Activated CD4-positive, alpha-beta T cell treated with anti-CD3 and anti-CD28 coated beads, Interleukin-2, Interleukin-6, amounts not matched to agents 100 ng/mL and 50 ng/mL, durations not matched to agents 16 hours and 8 hours (primary cell): ENCODE results near the gene CYP2R1.
A peak's percentile ranks its signal among the peaks of the same experiment; 100 is the strongest.

Experiments used
- DNase-seq: peaks from one replicate; pipeline ENCODE4 v3.0.0-alpha.2; 2020

CYP2R1 gene, protein sequence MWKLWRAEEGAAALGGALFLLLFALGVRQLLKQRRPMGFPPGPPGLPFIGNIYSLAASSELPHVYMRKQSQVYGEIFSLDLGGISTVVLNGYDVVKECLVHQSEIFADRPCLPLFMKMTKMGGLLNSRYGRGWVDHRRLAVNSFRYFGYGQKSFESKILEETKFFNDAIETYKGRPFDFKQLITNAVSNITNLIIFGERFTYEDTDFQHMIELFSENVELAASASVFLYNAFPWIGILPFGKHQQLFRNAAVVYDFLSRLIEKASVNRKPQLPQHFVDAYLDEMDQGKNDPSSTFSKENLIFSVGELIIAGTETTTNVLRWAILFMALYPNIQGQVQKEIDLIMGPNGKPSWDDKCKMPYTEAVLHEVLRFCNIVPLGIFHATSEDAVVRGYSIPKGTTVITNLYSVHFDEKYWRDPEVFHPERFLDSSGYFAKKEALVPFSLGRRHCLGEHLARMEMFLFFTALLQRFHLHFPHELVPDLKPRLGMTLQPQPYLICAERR

DNA sequence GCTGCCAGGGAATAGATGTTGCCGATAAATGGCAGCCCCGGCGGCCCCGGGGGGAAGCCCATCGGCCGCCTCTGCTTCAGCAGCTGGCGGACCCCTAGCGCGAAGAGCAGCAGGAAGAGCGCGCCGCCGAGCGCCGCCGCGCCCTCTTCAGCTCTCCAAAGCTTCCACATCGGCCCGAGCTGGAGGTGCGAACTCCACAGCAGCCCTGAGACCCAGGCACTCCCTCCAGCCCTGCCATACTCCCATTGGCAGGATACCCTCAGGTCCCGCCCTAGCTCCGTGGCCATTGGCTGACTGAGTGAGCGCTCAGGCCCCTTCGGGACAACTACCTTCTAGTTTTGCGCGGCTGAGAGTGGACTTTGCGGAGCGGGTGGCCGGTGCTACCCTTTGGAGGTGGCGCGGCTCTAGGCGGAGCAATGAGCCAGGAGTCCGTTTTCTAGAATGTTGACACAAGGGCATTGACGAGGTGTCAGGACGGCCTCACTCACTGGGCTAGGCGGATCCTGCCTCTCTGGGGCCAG is at the start of gene CYP2R1:
Gene CYP2R1, minus strand, starts transcription at position 196 of the 521 bp plus-strand sequence. Its CDS starts 26 bp downstream, at position 170.
- peak; percentile 96 for DNase-seq

DNA sequence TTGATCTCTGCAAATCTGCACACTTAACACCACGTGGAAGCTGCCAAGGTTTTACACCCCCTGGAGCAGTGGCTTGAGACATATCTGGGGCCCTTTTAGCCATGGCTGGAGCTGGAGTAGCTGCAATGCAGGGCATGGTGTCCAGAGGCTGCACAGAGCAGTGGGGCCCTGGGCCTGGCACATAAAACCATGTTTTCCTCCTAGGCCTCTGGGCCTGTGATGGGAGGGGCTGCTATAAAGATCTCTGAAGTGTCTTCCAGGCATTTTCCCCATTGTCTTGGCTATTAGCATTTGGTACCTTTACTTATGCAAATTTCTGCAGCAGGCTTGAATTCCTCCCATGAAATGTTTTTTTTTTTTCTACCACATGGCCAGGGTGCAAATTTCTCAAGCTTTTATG is 46.9 kb upstream of the CYP2R1 start:
- no peak for DNase-seq

DNA sequence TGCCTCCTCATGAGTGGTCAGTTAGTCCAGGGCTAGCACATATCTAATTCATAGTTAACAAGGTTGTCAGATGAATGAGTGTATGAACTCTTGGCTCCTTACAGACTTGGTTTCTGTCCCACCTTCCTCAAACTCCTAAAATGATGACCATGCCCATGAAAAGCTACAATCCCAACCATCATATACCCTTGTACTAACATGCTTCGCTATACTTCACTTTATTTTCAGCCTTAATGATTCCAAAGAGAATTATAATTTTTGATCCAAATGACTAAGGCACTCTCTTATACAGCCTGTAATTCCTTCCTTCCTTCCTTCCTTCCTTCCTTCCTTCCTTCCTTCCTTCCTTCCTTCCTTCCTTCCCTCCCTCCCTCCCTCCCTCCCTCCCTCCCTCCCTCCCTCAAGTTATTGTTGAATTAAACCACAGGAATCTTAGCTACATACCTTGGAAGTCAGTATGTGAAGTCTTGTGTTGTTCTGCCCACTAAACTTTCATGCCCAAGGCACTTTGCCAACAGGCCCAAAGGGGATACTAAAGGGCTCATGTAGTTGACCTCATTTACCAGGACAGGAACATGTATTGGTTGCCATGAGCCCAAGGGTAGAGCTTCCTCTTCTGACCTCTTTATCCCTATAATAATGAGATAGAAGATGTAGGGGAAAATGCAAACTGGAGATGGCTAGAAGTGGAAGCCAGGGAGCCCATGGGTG is 42.8 kb upstream of the CYP2R1 start:
- no peak for DNase-seq

DNA sequence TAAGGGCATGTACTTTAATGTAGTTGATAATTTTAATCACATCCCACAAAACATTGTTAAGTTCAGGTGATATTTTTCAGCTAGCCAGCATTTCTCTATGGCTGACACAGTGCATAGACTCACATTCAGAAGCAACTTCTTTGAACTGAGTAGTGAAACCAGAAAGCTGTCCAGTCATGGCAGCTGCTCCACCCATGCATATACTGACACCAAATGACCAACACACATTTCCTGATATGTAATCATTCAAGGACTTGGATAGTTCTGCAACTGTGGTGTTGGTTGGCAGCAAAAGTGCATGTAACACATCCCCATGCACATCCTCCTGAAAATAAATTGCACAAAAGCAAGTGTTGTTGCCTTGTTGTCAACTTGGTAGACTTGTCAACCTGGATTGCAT is 40.4 kb upstream of the CYP2R1 start:
- no peak for DNase-seq

DNA sequence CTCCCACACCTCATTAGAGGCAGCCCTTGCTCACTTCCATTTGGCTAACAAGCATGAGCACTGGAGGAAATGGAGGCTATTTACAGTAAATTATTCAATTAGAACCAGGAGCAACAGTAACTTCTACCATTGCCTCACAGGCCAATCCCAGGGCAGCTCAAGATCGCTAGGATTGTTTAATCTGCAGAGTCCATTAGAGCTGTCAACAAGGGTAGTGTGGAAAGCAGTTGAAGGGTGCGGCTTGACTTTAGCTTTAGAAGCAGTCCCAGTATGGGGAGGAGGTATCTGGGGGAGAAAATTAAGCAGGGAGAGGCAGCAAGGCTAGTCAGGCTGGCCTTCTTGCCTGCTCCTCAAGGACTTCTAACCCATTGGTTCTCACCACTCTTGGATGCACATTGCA is 38.3 kb upstream of the CYP2R1 start:
- no peak for DNase-seq

DNA sequence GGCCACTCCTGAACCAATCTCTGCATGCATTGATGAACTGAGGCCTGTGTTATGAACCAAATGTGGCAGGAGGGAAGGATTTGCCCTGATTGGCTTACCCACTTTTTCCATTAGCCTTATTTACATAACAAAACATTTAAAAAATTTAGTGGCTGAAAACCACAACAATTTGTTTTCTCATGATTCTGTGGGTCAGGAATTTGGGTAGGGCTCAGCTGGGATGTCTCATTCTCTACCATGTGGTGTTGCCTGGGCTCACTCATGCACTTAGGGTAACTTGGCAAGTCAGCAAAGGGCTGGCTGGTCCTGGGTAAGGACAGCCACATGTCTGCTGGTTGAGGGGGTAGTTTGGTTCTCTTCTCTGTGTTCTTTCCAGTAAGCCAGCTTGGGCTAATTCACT is 35.1 kb upstream of the CYP2R1 start:
- no peak for DNase-seq

DNA sequence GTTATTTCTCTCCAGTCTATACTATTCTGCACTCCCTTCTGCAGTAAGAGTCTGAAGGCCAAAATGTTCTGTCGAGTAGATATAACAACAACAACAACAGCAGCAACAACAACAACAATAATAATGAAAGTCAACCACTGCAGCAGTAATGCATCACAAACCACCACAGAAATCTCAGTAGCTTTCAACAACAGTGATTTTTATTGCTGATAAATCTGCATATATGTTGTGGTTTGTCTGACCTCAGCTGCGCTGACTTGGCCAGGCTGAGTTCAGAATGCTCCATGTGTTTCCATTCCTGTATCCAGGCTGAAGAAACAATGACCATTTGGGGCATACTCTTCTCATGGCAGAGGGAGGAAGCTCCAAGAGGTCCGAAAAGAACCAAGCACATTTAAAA is 32.3 kb upstream of the CYP2R1 start:
- no peak for DNase-seq

DNA sequence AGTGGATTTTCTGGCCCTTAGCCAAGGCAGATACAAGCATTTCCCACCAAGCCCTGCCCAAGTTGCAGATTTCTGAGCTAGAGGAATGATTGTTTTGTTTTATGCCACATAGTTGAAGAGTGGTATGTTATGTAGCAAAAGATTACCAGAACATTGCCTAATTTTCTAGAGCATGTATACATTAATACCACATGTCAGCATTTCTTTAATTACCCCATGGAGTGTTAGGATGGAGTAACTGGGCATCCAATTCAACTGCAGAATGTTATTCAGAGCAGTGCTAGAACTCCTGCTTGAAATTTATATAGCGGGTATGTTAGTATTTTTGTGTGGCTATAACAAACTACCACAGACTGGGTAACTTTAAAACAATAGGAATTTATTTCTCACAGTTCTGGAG is 24.4 kb upstream of the CYP2R1 start:
- DNase-seq, result no peak

DNA sequence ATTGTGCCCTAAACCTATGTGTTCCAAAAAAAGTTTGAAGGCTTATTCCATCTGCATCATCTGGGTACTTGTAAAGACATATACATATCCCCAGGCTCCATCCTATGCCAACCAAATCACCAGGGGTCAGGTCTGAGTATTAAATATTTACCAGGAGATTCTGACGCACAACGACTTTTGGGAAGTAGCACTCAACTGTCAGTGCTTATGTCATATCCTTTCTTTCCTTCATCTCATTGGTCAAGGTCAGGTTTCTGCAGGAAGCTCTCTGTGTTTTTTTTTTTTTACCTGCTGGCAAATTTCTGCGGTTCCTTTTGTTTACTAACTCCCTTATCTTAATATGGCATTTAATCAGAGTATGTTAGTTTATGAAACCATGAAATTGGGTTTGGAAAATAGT is 22.5 kb upstream of the CYP2R1 start:
- no peak for DNase-seq

DNA sequence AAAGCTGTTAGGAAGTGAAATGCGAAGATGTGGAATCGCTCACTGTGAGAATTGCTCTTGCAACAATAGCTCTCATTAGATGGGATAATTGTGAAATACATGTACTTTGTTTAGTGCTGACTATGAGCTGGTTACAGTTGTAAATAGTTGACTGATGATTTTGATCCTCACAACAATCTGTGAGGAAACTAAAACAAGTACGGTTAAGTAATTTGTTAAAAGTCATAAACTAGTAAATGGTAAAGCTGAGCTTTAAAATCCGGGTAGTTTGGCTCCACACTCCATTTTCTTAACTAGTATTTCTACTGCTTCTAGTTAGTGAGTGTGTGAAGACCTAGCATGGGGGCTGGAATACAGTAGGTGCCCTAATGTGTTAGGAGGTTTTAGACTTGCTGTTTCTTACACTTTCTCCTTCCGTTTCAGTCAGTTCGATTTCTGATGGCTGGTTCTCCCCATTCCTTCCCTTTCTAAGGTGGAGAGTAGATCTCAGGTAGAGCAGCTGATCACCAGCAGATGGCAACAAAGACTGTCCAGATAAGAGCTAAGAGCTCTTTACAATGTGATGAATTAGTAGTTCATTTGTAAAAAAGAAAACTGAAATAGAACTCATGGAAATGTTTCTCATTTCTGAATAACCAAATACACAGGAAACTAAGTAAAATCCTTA is 16.3 kb upstream of the CYP2R1 start:
- peak; percentile 57 for DNase-seq

DNA sequence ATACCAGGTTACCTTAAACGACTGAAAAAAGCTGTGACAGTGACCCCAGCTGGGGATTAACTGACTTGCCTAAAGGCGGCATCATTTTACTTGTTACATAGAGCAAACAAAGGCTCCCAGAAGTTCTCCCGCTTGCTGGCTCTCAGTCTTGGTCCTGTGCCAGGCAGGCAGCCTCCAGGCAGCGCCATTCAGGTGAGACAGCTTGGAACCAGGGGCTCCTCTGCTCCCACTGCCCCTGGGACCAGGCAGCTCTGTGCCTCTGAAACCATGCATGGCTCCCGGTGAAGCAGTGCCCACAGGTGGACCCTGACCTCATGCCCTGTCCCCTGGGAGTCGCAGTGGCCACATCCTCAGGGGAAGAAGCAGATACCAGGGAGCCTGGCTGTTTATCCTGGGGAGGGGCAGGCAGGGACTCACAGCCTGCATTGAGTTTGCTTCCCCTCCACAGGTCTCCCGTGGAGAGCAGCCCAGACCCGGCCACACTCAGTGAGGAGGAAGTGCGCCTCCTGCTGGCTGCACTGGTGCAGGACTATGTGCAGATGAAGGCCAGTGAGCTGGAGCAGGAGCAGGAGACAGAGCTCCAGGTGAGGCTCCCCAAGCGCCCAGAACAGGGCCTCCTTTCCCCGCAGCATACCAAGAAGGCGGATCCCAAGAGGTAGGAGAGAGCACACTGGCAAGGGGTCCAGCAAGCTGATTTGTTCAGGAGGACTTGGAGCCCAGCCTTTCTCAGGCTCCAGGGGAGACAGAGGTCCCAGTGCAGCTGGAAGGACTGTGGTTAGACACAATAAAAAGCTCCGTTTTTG is 15.6 kb upstream of the CYP2R1 start:
- DNase-seq, result peak; percentile 90

DNA sequence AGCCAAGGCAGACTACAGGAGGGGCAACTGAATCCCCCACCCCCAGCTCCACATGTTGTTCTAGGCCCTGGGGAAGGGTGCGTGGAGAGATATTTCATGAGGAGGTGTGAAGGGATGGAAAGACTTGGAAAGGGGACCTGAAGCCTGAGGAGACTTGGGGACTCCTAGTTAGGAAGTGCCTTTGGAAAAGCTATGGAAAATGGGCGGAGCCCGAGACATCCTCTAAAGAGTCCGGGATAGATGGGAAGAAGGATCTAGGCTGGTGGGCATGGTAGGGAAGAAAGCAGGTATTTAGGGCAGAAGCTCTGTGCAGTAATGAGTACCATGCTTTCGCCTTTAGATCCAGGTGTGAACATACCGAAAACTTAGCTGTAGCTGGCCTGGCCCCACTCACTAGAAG is 15.0 kb upstream of the CYP2R1 start:
- DNase-seq, result no peak

DNA sequence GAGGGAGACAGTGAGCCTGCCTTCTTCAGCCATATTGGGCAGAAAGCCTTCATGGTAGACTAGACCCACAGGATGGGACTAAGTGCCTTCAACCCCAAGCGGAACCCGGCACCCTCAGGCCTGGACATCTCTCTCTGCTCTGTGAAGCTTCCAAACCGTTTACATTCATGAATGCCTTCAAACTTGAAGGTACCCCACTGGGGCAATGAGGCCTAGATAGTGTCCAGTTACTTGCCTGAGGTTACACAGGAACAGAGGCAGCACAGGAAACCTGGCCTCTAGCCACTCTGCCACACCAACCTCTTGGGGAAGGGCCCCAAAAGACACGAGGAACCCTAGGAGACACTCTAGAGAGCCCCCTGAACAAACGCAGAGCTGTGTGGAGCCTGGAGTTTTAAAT is 14.5 kb upstream of the CYP2R1 start:
- DNase-seq, result no peak

DNA sequence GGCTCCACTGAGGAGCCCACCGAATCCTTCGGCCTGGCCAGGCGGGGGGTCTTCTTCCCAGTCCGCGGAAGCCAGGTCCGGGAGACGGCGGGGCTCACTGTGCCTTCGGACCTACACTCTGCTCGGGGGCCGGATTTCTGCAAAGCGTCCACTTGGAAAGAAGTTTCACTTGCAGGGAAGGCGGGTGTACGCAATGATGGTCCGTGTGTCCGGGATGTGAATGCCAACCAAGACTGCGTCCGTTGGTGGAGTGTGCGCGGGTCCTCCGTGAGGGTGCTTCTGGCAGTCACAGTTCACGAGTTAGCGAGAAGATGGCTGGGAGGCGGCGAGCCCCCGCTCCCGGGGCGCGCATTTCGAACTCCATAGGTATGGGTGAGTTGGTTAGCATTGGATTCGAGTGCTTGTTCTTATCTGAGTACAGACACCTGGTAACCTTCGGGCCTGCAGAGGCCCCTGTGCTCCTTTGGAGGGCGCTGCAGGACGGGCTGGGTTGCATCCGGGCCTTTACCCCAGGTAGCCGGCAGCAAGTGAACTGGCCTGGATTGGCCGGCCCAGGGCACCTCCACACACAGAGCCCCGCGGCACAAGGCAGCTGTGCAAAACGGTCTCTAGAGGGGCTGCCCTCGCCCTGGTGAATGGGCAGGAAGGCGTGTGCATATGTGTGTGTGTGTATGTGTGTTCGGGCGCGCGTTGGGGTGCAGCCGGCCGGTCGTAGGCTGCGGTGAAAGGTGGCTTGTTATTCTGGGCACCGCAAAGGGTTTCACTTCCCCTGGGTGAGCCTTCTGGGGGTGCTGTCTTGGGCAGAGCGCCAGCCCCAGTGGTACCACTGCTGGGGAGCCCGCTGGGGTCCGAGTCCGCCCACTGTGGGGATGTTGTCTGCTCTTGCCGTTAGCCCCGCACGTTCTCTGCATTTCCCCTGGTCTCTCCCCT is 13.3 kb upstream of the CYP2R1 start:
- DNase-seq, result peak; percentile 68

DNA sequence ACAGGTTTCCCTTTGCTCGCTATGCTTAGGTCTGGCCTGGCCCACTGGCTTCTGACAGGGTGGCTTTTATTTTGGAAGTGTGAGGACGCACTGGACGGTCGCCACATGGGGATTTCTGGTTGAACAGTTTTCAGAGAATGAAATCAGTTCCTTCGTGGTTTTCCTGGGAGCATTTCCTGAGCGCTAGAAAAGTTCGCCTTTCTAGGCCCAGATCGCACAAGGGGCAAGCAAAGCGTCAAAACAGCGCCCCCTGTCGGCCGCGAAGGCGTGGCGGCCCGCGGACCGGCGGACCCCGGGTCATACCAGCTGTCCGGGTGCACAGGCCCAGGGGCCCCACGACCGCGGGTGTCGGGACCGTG is 12.7 kb upstream of the CYP2R1 start:
- DNase-seq, result peak; percentile 89

DNA sequence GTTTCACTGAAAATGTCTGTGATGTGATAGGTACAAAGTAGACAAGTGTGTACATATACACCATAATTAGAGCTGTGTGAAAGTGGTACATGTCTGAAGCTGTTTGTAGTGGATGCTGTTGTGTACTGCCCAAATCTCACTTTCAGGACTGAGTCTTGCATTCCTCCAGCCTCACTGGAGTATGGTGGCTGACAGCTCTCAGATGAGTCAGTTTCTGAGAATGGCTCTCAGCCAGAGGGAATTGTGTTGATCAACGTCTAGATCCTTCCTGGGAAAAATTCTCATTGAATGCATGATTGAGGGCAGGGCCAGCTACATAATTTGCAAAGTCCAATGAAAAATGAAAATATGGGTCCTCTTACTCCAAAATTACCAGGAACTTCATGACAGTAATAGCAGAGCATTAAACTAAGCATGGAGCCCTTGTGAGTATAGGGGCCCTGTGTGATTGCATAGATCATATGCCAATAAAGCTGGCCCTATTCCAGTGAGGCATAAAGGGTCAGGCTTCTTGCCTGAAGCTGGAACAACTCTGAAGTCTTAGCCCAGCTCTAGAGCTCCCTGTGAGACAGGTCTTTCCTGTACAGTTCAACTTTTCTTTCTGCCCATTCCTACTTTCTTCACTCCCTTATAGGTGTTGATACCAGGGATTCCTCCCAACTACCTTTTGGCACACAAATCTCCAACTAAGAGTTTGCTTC is 10.8 kb upstream of the CYP2R1 start:
- no peak for DNase-seq

DNA sequence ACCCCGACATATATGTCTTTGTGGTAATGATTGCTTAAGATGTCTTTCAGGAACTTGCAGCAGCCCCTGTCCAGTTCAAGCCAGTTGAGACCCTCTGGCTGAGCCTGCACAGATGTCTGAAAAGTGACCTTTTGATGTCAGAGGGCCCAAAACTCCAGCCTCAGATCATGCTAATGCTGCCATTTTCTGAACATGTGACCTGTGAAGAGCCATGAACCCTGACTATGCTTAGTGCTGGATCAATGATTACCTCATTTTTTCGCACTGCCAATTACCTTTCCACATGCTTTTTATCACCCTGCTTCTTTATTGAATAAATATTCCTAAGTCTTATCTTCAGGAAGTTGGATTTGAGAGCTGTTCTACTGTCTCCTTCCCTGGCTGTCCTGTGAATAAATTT is 6.9 kb upstream of the CYP2R1 start:
- DNase-seq, result no peak

DNA sequence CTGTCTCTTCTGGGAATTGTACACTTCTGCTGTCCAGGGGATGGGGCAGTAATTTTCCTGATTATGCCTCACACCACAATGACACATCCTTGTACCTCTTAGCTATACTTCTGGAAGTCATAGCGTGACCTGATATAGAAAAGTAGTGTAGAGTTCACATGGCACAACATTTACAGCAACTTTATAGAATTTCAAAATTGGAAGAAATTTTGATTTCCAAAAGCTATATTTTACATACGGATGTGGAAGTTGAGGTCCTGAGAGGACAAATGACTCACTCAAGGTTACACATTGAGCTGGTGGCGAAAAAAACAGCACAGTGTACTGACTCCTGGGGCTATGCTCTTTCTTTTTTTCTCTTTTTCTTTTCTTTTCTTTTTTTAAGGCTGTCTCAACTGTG is 6.3 kb upstream of the CYP2R1 start:
- no peak for DNase-seq

DNA sequence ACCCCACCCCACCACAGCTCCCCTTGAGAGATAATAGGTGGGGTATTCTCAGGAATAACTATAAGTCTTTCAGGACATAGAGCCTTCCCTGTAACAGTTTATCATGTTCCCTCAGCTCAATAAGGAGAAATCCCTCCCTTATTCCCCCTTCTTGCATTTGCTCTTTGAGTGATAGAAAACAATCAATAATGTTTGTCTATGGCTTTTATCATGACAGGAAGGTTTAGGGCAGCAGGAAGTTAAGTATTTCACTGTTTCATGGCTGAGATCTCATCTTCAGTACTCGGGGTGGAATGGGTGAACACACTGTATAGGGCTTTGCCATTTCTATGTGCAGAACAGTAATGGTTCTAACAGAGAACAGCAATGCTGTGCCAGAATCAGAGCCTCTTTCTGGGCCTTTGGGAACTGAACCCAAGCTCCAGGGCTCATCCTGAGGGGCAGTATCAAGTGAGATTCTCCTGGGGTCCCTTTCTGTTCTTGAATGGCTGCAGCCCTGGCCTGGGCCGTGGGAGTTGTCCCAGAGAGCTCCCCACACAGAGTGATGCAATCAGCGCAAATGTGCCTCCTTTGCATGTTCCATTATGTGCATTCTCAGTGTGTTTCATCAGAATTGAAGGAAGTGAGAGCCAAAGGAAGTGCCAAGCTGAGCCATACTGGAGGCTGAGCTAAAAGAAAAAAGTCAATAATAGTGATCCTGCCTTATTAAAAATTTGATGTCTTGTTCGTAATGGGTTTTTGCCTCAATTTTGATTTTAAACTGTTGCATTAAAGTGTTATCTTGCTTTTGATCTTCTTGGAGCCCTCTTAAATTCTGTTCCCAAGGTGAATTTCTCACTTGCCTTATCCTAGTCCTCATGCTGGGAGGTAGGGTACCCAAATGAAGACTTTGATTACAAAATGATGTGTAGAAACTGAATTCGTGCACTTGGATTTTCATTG is 2.9 kb upstream of the CYP2R1 start:
- peak; percentile 31 for DNase-seq

DNA sequence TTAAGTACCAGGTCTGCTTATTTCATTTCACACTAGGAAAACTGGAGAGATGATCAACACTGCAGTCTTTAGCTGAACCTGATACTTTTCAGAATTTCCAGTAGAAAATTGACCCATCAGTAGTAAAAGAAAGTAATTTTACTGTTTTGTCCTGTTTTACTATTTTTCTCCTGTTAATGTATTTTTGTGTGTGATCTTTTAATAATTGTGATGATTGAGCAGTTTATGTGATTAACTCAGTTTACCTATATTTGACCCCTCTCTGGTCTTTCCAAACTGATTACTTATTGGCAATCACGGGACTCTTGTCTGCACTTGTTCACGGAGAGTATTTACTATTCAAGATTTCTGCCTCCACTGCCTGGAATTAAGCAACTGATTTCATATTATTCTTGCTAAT is 546 bp upstream of the CYP2R1 start:
- no peak for DNase-seq
